Activated naive CD4-positive, alpha-beta T cell treated with anti-CD3 and anti-CD28 coated beads, Interleukin-2, amount 50 U/mL, for 24 hours (primary cell): ENCODE results near the gene HS2ST1.
A peak's percentile ranks its signal among the peaks of the same experiment; 100 is the strongest.

Experiments used
- H3K27ac Mint-ChIP-seq: one replicate; pipeline ENCODE4 v1.8.0; 2021; ENCODE audit warnings: mild to moderate bottlenecking, mixed read lengths
- H3K27me3 Mint-ChIP-seq: one replicate; pipeline ENCODE4 v1.8.0; 2021; ENCODE audit warnings: mixed read lengths
- H3K36me3 Mint-ChIP-seq: one replicate; pipeline ENCODE4 v1.8.0; 2021; ENCODE audit warnings: mixed read lengths
- H3K4me1 Mint-ChIP-seq: one replicate; pipeline ENCODE4 v1.8.0; 2021; ENCODE audit warnings: mixed read lengths
- H3K4me3 Mint-ChIP-seq: one replicate; pipeline ENCODE4 v1.8.0; 2021; ENCODE audit warnings: mild to moderate bottlenecking, mixed read lengths
- H3K9me3 Mint-ChIP-seq: one replicate; pipeline ENCODE4 v1.8.0; 2021; ENCODE audit warnings: mixed read lengths

The HS2ST1 gene

GRCh38 chr1:86913896-86914600, 387 bp upstream of the HS2ST1 start, which contains the start of gene SELENOF:
TSS of gene SELENOF (minus strand) at chr1:86914126. CDS start at chr1:86914111, 15 bp downstream.
- H3K9me3 Mint-ChIP-seq = no peaks in the 10 kb centered on the region
- H3K36me3 Mint-ChIP-seq = peaks cover 20% of the 10 kb centered on the region
- peaks cover 44% of the 10 kb centered on the region for H3K4me1 Mint-ChIP-seq
- no peak within 1 kb of the TSS for H3K27ac Mint-ChIP-seq
- H3K27me3 Mint-ChIP-seq = no peaks in the 10 kb centered on the region
- H3K4me3 Mint-ChIP-seq = no peak within 1 kb of the TSS

- H3K27me3 Mint-ChIP-seq = no peaks in the 10 kb centered on the region
- no peak overlapping the region for H3K27ac Mint-ChIP-seq
- no peak overlapping the region for H3K4me3 Mint-ChIP-seq
- peaks cover 37% of the 10 kb centered on the region for H3K4me1 Mint-ChIP-seq
- H3K9me3 Mint-ChIP-seq = no peaks in the 10 kb centered on the region
- H3K36me3 Mint-ChIP-seq = peaks cover 13% of the 10 kb centered on the region
Measured at GRCh38 chr1:86914998-86915736, 732 bp downstream of the HS2ST1 start.

GRCh38 chr1:86915737-86916235, 1.4 kb downstream of the HS2ST1 start:
- Mint-ChIP-seq H3K27ac (no peak overlapping the region), H3K9me3 (no peaks in the 10 kb centered on the region), H3K4me1 (peaks cover 32% of the 10 kb centered on the region), H3K36me3 (peaks cover 13% of the 10 kb centered on the region), H3K4me3 (no peak overlapping the region), H3K27me3 (no peaks in the 10 kb centered on the region)

- H3K36me3 Mint-ChIP-seq = peaks cover 6% of the 10 kb centered on the region
- H3K27me3 Mint-ChIP-seq = no peaks in the 10 kb centered on the region
- H3K9me3 Mint-ChIP-seq = no peaks in the 10 kb centered on the region
- H3K27ac Mint-ChIP-seq = no peak overlapping the region
- peaks cover 23% of the 10 kb centered on the region for H3K4me1 Mint-ChIP-seq
- peak overlapping the region; percentile 11 for H3K4me3 Mint-ChIP-seq
Measured at GRCh38 chr1:86916752-86917151, 2.3 kb downstream of the HS2ST1 start.

GRCh38 chr1:86922445-86922844, 8.0 kb downstream of the HS2ST1 start:
- no peaks in the 10 kb centered on the region for H3K27me3 Mint-ChIP-seq
- no peak overlapping the region for H3K4me3 Mint-ChIP-seq
- peaks cover 5% of the 10 kb centered on the region for H3K9me3 Mint-ChIP-seq
- peaks cover 24% of the 10 kb centered on the region for H3K4me1 Mint-ChIP-seq
- H3K27ac Mint-ChIP-seq = no peak overlapping the region
- peaks cover 19% of the 10 kb centered on the region for H3K36me3 Mint-ChIP-seq

- no peak overlapping the region for H3K4me3 Mint-ChIP-seq
- H3K36me3 Mint-ChIP-seq = peaks cover 19% of the 10 kb centered on the region
- H3K27ac Mint-ChIP-seq = no peak overlapping the region
- no peaks in the 10 kb centered on the region for H3K27me3 Mint-ChIP-seq
- peaks cover 26% of the 10 kb centered on the region for H3K4me1 Mint-ChIP-seq
- peaks cover 5% of the 10 kb centered on the region for H3K9me3 Mint-ChIP-seq
Measured at GRCh38 chr1:86924324-86924960, 10.0 kb downstream of the HS2ST1 start.

- peaks cover 18% of the 10 kb centered on the region for H3K36me3 Mint-ChIP-seq
Measured at GRCh38 chr1:86925742-86926141, 11.3 kb downstream of the HS2ST1 start.

GRCh38 chr1:86926883-86927282, 12.4 kb downstream of the HS2ST1 start:
- no peaks in the 10 kb centered on the region for H3K27me3 Mint-ChIP-seq
- H3K36me3 Mint-ChIP-seq = peaks cover 16% of the 10 kb centered on the region
- peaks cover 34% of the 10 kb centered on the region for H3K4me1 Mint-ChIP-seq
- H3K4me3 Mint-ChIP-seq = no peak overlapping the region
- H3K27ac Mint-ChIP-seq = no peak overlapping the region
- peaks cover 5% of the 10 kb centered on the region for H3K9me3 Mint-ChIP-seq

More at GRCh38 chr1:86925742-86926141, 11.3 kb downstream of the HS2ST1 start:
- no peak overlapping the region for H3K27ac Mint-ChIP-seq
- H3K9me3 Mint-ChIP-seq = peaks cover 5% of the 10 kb centered on the region
- no peaks in the 10 kb centered on the region for H3K27me3 Mint-ChIP-seq
- H3K4me1 Mint-ChIP-seq = peaks cover 26% of the 10 kb centered on the region
- no peak overlapping the region for H3K4me3 Mint-ChIP-seq

GRCh38 chr1:86928819-86929218, 14.4 kb downstream of the HS2ST1 start:
- Mint-ChIP-seq H3K36me3 (peaks cover 10% of the 10 kb centered on the region), H3K9me3 (no peaks in the 10 kb centered on the region), H3K4me3 (no peak overlapping the region), H3K27ac (no peak overlapping the region), H3K4me1 (peaks cover 46% of the 10 kb centered on the region), H3K27me3 (no peaks in the 10 kb centered on the region)

- H3K9me3 Mint-ChIP-seq = no peaks in the 10 kb centered on the region
- H3K4me3 Mint-ChIP-seq = no peak overlapping the region
- H3K27ac Mint-ChIP-seq = no peak overlapping the region
- H3K27me3 Mint-ChIP-seq = no peaks in the 10 kb centered on the region
- peaks cover 46% of the 10 kb centered on the region for H3K4me1 Mint-ChIP-seq
- H3K36me3 Mint-ChIP-seq = no peaks in the 10 kb centered on the region
Measured at GRCh38 chr1:86933051-86933450, 18.6 kb downstream of the HS2ST1 start.

GRCh38 chr1:86933562-86934377, 19.3 kb downstream of the HS2ST1 start:
- no peak overlapping the region for H3K4me3 Mint-ChIP-seq
- H3K4me1 Mint-ChIP-seq = peaks cover 51% of the 10 kb centered on the region
- H3K36me3 Mint-ChIP-seq = peaks cover 2% of the 10 kb centered on the region
- H3K27me3 Mint-ChIP-seq = no peaks in the 10 kb centered on the region
- no peaks in the 10 kb centered on the region for H3K9me3 Mint-ChIP-seq
- H3K27ac Mint-ChIP-seq = no peak overlapping the region

GRCh38 chr1:86938450-86938849, 24.0 kb downstream of the HS2ST1 start:
- no peak overlapping the region for H3K27ac Mint-ChIP-seq
- no peaks in the 10 kb centered on the region for H3K27me3 Mint-ChIP-seq
- H3K9me3 Mint-ChIP-seq = no peaks in the 10 kb centered on the region
- peaks cover 2% of the 10 kb centered on the region for H3K36me3 Mint-ChIP-seq
- H3K4me3 Mint-ChIP-seq = no peak overlapping the region
- H3K4me1 Mint-ChIP-seq = peaks cover 34% of the 10 kb centered on the region

GRCh38 chr1:86938855-86939254, 24.4 kb downstream of the HS2ST1 start:
- Mint-ChIP-seq H3K36me3 (peaks cover 2% of the 10 kb centered on the region), H3K9me3 (no peaks in the 10 kb centered on the region), H3K27me3 (no peaks in the 10 kb centered on the region), H3K4me3 (no peak overlapping the region), H3K4me1 (peaks cover 30% of the 10 kb centered on the region), H3K27ac (no peak overlapping the region)

- H3K27ac Mint-ChIP-seq = no peak overlapping the region
- H3K4me1 Mint-ChIP-seq = peaks cover 24% of the 10 kb centered on the region
- peaks cover 2% of the 10 kb centered on the region for H3K36me3 Mint-ChIP-seq
- H3K4me3 Mint-ChIP-seq = no peak overlapping the region
- no peaks in the 10 kb centered on the region for H3K27me3 Mint-ChIP-seq
- no peaks in the 10 kb centered on the region for H3K9me3 Mint-ChIP-seq
Measured at GRCh38 chr1:86939406-86939805, 25.0 kb downstream of the HS2ST1 start.

- H3K27me3 Mint-ChIP-seq = no peaks in the 10 kb centered on the region
- no peaks in the 10 kb centered on the region for H3K9me3 Mint-ChIP-seq
- H3K4me3 Mint-ChIP-seq = no peak overlapping the region
- H3K36me3 Mint-ChIP-seq = peaks cover 2% of the 10 kb centered on the region
- no peak overlapping the region for H3K27ac Mint-ChIP-seq
- peaks cover 27% of the 10 kb centered on the region for H3K4me1 Mint-ChIP-seq
Measured at GRCh38 chr1:86940599-86940998, 26.2 kb downstream of the HS2ST1 start.
